Stimulated activated naive CD8-positive, alpha-beta T cell treated with anti-CD3 and anti-CD28 coated beads, Interleukin-15, amount 100 ng/mL, for 72 hours (primary cell): ENCODE results near the gene DALRD3.
"Not testable (repeated sequence)": the region's sequence is repeated elsewhere in the genome, so short reads cannot be mapped to it uniquely, and the experiment has no call there.

Source experiments
- ATAC-seq: fragments of 150-1000 bp; cut with Tn5 transposase; 2 replicates; pipeline ENCODE4 v1.10.0; 2021; ENCODE audit warnings: mild to moderate bottlenecking, moderate library complexity
- DNase-seq, 2 donors: peaks; one replicate each; pipeline ENCODE4 v3.0.0; 2021 to 2022
- H3K27ac Mint-ChIP-seq, 2 donors: one replicate each; pipeline ENCODE4 v1.8.0; 2022; ENCODE audit warnings: mild to moderate bottlenecking in 2 of 2, mixed read lengths in 2 of 2, moderate library complexity in 2 of 2
- H3K27me3 Mint-ChIP-seq: one replicate; pipeline ENCODE4 v1.8.0; 2022; ENCODE audit warnings: mixed read lengths
- H3K4me1 Mint-ChIP-seq: one replicate; pipeline ENCODE4 v1.8.0; 2022; ENCODE audit warnings: mild to moderate bottlenecking, mixed read lengths
- H3K4me3 Mint-ChIP-seq, 2 donors: one replicate each; pipeline ENCODE4 v1.8.0; 2022; ENCODE audit warnings: mild to moderate bottlenecking in 2 of 2, mixed read lengths in 2 of 2, moderate library complexity in 1 of 2
- H3K9me3 Mint-ChIP-seq, 2 donors: one replicate each; pipeline ENCODE4 v1.8.0; 2022; ENCODE audit warnings: mixed read lengths in 2 of 2

DALRD3 gene

GRCh38 chr3:49013738-49014660, 4.4 kb downstream of the DALRD3 start:
- DNase-seq, result peak; percentile 46 to 55
- peak; percentile 57 for ATAC-seq
- Mint-ChIP-seq H3K4me3 (no peak overlapping the region), H3K27ac (peak overlapping the region in 1 of 2 donors; percentile 80), H3K9me3 (no peaks in the 10 kb centered on the region), H3K4me1 (peaks cover 50% of the 10 kb centered on the region), H3K27me3 (no peaks in the 10 kb centered on the region)

GRCh38 chr3:49013113-49013737, 5.2 kb downstream of the DALRD3 start:
- Mint-ChIP-seq H3K4me3 (no peak overlapping the region), H3K9me3 (no peaks in the 10 kb centered on the region), H3K27me3 (no peaks in the 10 kb centered on the region), H3K4me1 (peaks cover 56% of the 10 kb centered on the region), H3K27ac (peak overlapping the region in 1 of 2 donors; percentile 80)
- DNase-seq, result no peak
- no peak for ATAC-seq

DNA sequence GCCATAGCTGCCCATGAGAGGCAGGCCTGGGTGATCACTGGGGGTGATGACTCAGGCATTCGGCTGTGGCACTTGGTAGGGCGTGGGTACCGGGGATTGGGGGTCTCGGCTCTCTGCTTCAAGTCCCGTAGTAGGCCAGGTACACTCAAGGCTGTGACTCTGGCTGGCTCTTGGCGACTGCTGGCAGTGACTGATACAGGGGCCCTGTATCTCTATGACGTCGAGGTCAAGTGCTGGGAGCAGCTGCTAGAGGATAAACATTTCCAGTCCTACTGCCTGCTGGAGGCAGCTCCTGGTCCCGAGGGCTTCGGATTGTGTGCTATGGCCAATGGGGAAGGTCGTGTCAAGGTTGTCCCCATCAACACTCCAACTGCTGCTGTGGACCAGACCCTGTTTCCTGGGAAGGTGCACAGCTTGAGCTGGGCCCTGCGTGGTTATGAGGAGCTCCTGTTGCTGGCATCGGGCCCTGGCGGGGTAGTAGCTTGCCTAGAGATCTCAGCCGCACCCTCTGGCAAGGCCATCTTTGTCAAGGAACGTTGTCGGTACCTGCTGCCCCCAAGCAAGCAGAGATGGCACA, 5.9 kb downstream of the DALRD3 start:
- no peaks in the 10 kb centered on the region for H3K27me3 Mint-ChIP-seq
- peak overlapping the region in 1 of 2 donors; percentile 71 for H3K27ac Mint-ChIP-seq
- no peak overlapping the region for H3K4me3 Mint-ChIP-seq
- H3K9me3 Mint-ChIP-seq, result no peaks in the 10 kb centered on the region
- no peak for DNase-seq
- H3K4me1 Mint-ChIP-seq, result peaks cover 59% of the 10 kb centered on the region
- ATAC-seq, result no peak

GRCh38 chr3:49009396-49009795, 9.0 kb downstream of the DALRD3 start:
- Mint-ChIP-seq H3K4me1 (peaks cover 55% of the 10 kb centered on the region), H3K4me3 (peak overlapping the region; percentile 3 to 20), H3K27ac (peak overlapping the region in 1 of 2 donors; percentile 74), H3K9me3 (no peaks in the 10 kb centered on the region), H3K27me3 (no peaks in the 10 kb centered on the region)
- ATAC-seq (no peak), DNase-seq (no peak)

DNA sequence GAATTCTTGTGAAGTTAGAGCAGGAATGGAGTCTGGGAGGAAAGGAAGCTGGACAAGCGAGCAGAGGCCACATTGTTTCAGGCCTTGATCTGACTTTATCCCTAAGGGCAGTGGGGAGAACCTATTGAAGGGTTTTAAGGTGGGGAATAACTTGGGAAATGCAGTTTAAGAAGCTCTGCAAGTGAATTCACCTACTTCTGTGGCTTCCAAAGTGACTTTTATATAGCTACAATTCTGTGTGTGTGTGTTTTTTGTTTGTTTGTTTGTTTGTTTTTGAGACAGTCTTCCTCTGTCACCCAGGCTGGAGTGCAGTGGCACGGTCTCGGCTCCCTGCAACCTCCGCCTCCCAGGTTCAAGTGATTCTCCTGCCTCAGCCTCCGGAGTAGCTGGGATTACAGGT, 9.8 kb downstream of the DALRD3 start:
- H3K4me1 Mint-ChIP-seq, result peaks cover 51% of the 10 kb centered on the region

GRCh38 chr3:49007771-49008528, 10.4 kb downstream of the DALRD3 start:
- Mint-ChIP-seq H3K4me1 (peaks cover 44% of the 10 kb centered on the region), H3K27ac (peak overlapping the region; percentile 99 to 100), H3K9me3 (no peaks in the 10 kb centered on the region), H3K27me3 (no peaks in the 10 kb centered on the region), H3K4me3 (peak overlapping the region; percentile 94 to 99)
- DNase-seq (peak; percentile 80 to 88), ATAC-seq (peak; percentile 66)

More for the DNA sequence above, 9.8 kb downstream of the DALRD3 start:
- Mint-ChIP-seq H3K27ac (peak overlapping the region in 1 of 2 donors; percentile 100), H3K4me3 (peak overlapping the region; percentile 94 to 99)
- not testable (repeated sequence) for ATAC-seq, H3K9me3 Mint-ChIP-seq, DNase-seq, H3K27me3 Mint-ChIP-seq

DNA sequence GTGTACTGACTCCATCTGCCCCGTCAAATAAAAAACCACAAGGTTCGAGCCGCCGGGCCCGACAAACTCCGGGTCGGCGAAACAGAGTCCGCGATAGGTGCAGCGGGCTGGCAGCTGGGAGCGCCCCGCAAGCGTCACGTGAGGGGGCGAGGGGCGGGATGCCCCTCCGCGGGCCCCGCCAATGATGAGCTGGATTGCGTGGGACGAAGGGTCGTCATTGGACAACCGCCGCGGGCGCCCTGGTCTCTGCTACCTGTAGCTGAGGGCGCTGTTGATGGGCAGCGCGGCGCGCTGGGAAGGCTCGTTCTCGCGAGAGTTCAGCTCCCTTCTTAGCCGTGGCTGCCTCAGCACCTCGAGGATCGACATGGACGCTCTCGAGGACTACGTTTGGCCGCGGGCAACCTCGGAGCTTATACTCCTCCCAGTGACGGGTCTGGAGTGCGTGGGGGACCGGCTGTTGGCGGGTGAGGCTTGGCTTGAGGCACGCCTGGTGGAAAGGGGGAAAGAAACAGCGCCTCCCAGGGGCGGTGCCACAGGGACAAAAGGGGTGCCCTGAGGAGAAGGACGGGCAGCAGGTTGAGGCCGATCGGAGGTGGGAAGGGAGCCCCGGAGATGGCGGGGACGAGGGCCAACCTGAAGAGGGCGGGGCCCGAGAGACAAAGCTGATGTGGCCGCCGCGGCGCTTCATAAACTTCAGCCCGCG, 11.2 kb downstream of the DALRD3 start, which contains the start of gene WDR6:
Gene WDR6, plus strand, starts transcription at position 324 of the 703 bp plus-strand sequence. Its CDS starts 41 bp downstream, at position 365.
- H3K27me3 Mint-ChIP-seq, result no peaks in the 10 kb centered on the region
- H3K27ac Mint-ChIP-seq, result peak within 1 kb of the TSS; percentile 99 to 100
- H3K9me3 Mint-ChIP-seq, result no peaks in the 10 kb centered on the region
- peak within 1 kb of the TSS; percentile 94 to 99 for H3K4me3 Mint-ChIP-seq
- ATAC-seq (peak; percentile 93), DNase-seq (peak; percentile 98 to 99)
- peaks cover 37% of the 10 kb centered on the region for H3K4me1 Mint-ChIP-seq

DNA sequence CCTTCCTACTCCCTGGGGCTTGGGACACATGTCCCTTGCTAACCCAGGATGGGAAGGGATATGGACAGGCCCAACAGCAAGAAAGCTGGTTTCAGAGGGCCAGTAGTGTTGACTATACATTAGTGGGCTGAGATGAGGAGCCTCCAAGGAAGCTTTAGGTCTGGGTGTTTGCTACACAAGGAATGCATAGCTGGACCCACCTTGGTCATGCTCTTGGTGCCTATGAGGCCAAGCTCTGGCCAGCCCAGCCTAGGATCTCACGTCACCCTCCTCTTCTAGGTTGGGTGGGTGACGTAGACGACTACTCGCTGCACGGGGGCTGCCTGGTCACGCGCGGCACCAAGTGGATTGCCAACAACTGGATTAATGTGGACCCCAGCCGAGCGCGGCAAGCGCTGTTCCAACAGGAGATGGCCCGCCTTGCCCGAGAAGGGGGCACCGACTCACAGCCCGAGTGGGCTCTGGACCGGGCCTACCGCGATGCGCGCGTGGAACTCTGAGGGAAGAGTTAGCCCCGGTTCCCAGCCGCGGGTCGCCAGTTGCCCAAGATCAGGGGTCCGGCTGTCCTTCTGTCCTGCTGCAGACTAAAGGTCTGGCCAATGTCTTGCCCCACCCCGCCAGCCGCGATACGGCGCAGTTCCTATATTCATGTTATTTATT, 11.8 kb downstream of the DALRD3 start:
- no peaks in the 10 kb centered on the region for H3K27me3 Mint-ChIP-seq
- DNase-seq, result no peak
- peak overlapping the region; percentile 94 to 99 for H3K4me3 Mint-ChIP-seq
- ATAC-seq, result no peak
- peak overlapping the region; percentile 99 to 100 for H3K27ac Mint-ChIP-seq
- H3K9me3 Mint-ChIP-seq, result no peaks in the 10 kb centered on the region
- H3K4me1 Mint-ChIP-seq, result peaks cover 36% of the 10 kb centered on the region

GRCh38 chr3:49005998-49006397, 12.4 kb downstream of the DALRD3 start:
- Mint-ChIP-seq H3K4me3 (peak overlapping the region; percentile 94 to 99), H3K27ac (no peak overlapping the region), H3K4me1 (peaks cover 36% of the 10 kb centered on the region), H3K9me3 (no peaks in the 10 kb centered on the region), H3K27me3 (no peaks in the 10 kb centered on the region)
- no peak for ATAC-seq
- DNase-seq, result no peak

DNA sequence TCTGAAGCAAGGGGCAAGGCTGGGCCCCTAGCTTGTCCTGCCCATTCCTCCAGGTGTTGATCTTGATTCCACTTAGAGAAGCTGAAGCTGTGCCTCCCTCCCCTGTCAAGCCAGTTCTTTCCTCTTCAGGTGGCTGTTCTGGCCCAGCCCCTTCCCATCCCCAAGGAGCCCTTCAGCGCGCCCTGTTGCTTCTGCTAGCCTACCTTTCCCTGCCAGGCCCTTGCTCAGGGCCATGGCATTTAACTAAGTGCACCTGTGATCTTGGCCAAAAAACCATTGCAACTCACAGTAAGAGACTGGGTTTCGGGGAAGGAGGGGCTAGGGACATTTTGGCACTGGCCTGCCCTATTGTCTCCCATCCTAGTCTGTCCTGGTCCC, 13.1 kb downstream of the DALRD3 start:
- Mint-ChIP-seq H3K4me3 (no peak overlapping the region), H3K27ac (no peak overlapping the region), H3K27me3 (no peaks in the 10 kb centered on the region), H3K4me1 (peaks cover 36% of the 10 kb centered on the region), H3K9me3 (no peaks in the 10 kb centered on the region)
- ATAC-seq (no peak), DNase-seq (no peak)

DNA sequence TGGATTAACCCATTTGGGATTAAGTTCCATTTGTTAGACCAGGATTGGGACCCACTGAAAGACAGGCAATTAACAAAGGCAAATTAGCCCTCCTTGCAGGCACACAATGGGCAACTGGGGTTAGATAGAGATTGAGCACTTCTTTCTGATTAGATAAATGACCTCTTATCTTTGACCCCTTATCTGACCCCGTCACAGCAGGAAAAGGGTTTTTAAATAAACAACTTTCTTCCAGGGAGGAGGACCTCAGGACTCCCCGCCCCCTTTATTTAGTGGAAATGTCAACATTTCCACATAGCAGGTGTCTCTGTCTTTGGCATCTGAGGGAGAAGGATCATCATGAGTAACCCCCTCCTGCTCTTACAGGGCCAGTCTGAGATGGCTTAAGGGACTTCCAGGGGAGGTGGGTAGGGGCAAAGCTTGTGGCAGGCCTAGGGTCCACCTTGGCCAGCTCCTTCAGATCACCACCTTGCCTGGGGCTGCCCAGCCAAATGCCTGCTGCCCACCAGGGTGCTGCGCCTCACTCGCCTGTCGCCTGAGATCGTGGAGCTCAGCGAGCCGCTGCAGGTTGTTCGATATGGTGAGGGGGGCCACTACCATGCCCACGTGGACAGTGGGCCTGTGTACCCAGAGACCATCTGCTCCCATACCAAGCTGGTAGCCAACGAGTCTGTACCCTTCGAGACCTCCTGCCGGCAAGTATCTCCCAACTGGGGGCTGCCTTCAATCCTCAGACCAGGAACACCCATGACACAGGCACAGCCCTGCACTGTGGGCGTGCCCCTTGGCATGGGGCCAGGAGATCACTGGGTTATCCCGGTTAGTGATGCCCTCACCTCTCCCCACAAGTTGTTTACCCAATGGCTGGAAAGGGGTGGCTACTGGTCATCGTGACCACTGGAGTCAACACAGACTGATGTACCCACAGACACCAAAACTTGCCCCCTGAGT, 13.8 kb downstream of the DALRD3 start:
- DNase-seq (no peak), ATAC-seq (no peak)
- H3K4me1 Mint-ChIP-seq, result peaks cover 32% of the 10 kb centered on the region
- H3K9me3 Mint-ChIP-seq, result no peaks in the 10 kb centered on the region
- no peak overlapping the region for H3K4me3 Mint-ChIP-seq
- H3K27ac Mint-ChIP-seq, result no peak overlapping the region
- H3K27me3 Mint-ChIP-seq, result no peaks in the 10 kb centered on the region

GRCh38 chr3:49001155-49001554, 17.2 kb downstream of the DALRD3 start:
- Mint-ChIP-seq H3K27me3 (no peaks in the 10 kb centered on the region), H3K9me3 (no peaks in the 10 kb centered on the region), H3K27ac (peak overlapping the region in 1 of 2 donors; percentile 64), H3K4me1 (peaks cover 14% of the 10 kb centered on the region), H3K4me3 (no peak overlapping the region)
- no peak for ATAC-seq
- no peak for DNase-seq

- H3K27me3 Mint-ChIP-seq, result no peaks in the 10 kb centered on the region
- no peak for DNase-seq
- H3K9me3 Mint-ChIP-seq, result no peaks in the 10 kb centered on the region
- no peak overlapping the region for H3K4me3 Mint-ChIP-seq
- H3K27ac Mint-ChIP-seq, result peak overlapping the region in 1 of 2 donors; percentile 36
- ATAC-seq, result no peak
- peaks cover 25% of the 10 kb centered on the region for H3K4me1 Mint-ChIP-seq
Observed at GRCh38 chr3:48999085-48999858, 19.1 kb downstream of the DALRD3 start.
